DOHH2 (cell line): ENCODE data around the gene CALR.
"Not testable (repeated sequence)": the region's sequence is repeated elsewhere in the genome, so short reads cannot be mapped to it uniquely, and the experiment has no call there.

ENCODE experiments used
- EZH2phosphoT487 ChIP-seq: fragments of 200-600 bp; sonication (generic); IDR thresholded peaks from 2 replicates; pipeline ENCODE4 v1.6.1; 2017; ENCODE audit warnings: borderline replicate concordance, mild to moderate bottlenecking, antibody characterized with exemption, low read length, moderate library complexity, mixed read lengths
- TF ChIP-seq, protein P1 (sequence below): fragments of 200-600 bp; sonication (generic); IDR thresholded peaks from one replicate; pipeline ENCODE4 v1.5.1; 2014; ENCODE audit warnings: antibody characterized with exemption, mild to moderate bottlenecking, low read depth, low read length; ENCODE audit not compliant: poor library complexity, severe bottlenecking

DNA sequence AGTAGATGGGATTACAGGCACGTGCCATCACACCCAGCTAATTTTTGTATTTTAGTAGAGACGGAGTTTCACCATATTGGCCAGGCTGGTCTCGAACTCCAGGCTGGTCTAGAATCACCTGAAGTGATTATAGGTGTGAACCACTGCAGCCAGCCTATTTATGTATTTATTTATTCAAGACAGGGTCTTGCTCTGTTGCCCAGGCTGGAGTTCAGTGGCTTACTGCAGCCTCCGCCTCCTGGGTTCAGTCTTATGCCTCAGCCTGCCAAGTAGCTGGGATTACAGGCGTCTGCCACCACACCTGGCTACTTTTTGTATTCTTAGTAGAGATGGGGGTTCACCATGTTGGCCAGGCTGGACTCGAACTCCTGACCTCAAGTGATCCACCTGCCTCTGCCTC lies 13.6 kb downstream of the CALR start:
- TF ChIP-seq EZH2phosphoT487 = not testable (repeated sequence)
- TF ChIP-seq, protein P1, sequence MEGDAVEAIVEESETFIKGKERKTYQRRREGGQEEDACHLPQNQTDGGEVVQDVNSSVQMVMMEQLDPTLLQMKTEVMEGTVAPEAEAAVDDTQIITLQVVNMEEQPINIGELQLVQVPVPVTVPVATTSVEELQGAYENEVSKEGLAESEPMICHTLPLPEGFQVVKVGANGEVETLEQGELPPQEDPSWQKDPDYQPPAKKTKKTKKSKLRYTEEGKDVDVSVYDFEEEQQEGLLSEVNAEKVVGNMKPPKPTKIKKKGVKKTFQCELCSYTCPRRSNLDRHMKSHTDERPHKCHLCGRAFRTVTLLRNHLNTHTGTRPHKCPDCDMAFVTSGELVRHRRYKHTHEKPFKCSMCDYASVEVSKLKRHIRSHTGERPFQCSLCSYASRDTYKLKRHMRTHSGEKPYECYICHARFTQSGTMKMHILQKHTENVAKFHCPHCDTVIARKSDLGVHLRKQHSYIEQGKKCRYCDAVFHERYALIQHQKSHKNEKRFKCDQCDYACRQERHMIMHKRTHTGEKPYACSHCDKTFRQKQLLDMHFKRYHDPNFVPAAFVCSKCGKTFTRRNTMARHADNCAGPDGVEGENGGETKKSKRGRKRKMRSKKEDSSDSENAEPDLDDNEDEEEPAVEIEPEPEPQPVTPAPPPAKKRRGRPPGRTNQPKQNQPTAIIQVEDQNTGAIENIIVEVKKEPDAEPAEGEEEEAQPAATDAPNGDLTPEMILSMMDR = not testable (repeated sequence)
